Left ventricle myocardium inferior (tissue), 1 donor: ENCODE measurements around the gene WWC2. TPM values are rescaled to one million over a fixed set of nuclear protein-coding genes. Genes with fewer than 3 reads are reported as not detected.

ENCODE experiments used
- DNase-seq: peaks from one replicate; pipeline ENCODE4 v3.0.0-alpha.2; 2020
- H3K27ac ChIP-seq: fragments of 200-600 bp; replicated peaks from 2 replicates; pipeline ENCODE4 v1.8.0; 2021
- H3K27me3 ChIP-seq: fragments of 200-600 bp; 2 replicates; pipeline ENCODE4 v1.8.0; 2021; ENCODE audit warnings: low read depth
- H3K36me3 ChIP-seq: fragments of 200-600 bp; 2 replicates; pipeline ENCODE4 v1.8.0; 2021
- H3K4me1 ChIP-seq: fragments of 200-600 bp; 2 replicates; pipeline ENCODE4 v1.8.0; 2021
- H3K4me3 ChIP-seq: fragments of 200-600 bp; 2 replicates; pipeline ENCODE4 v1.8.0; 2021; ENCODE audit warnings: mild to moderate bottlenecking, moderate library complexity
- H3K9me3 ChIP-seq: fragments of 200-600 bp; replicated peaks from 2 replicates; pipeline ENCODE4 v1.8.0; 2021
- CTCF ChIP-seq: fragments of 200-600 bp; IDR thresholded peaks from 2 replicates; pipeline ENCODE4 v1.8.0; 2021; ENCODE audit warnings: antibody characterized with exemption, mild to moderate bottlenecking, borderline replicate concordance
- intact Hi-C: fragments of 100-400 bp; cut with micrococcal nuclease; formaldehyde crosslinking; loops from one replicate; pipeline ENCODE4 v1.11.0; 2022
- total RNA-seq: library from RNA; stranded (reverse); fragmentation: NEBNext Ultra II Directional; extraction: Animal tissue kit (Norgen Biotek cat#: 25700); gene quantifications from one replicate; pipeline ENCODE4 v1.2.1, GENCODE V29; 2021
- donor health status: DM: no; HTN: yes; CAD: no; lungs with severe emphysema.

The WWC2 gene
- total RNA-seq, 1 donor from 2014 or later: 42.3 TPM

DNA sequence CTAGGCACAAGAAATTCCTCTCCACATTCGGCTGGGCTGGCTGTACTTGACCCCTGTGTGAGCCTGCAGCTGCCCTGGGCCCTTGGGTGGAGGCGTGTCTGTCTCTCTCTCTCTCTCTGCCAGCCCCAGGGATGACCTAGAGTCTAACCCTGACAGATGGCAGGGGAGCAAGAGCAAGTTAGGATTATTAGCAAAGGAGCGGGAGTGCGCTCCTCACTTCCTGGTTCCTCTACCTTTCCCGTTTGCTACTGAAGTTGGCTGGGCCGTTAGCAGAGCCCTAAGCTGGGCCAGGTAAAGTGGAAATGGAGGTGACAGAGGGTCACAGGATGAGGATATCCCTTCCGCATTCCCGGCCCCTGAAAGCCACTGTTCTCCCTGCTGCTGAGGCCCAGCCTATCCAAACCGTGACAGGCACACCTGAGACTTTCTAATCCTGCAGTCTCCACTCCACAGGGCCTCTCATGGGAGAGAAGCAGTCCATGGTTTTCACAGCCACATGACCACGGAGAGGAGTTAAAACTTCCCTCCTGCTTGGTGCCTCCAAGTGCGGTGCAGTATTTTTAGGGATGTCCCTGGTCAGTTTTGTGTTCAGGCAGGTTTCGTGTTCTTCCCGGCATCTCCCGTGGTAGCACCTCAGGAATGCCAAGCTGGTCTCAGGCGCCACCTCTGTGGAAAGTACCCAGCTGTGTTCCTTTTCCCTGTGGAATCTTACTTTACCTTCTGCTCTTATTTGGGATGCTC is 141.7 kb downstream of the WWC2 start:
- DNase-seq: no peak

GRCh38 chr4:183241322-183241640 is 142.2 kb downstream of the WWC2 start:
- Histone ChIP-seq H3K4me1 (peaks cover 18% of the 10 kb centered on the region), H3K27ac (no peak overlapping the region), H3K9me3 (peaks cover 8% of the 10 kb centered on the region), H3K4me3 (no peak overlapping the region), H3K27me3 (no peaks in the 10 kb centered on the region), H3K36me3 (peaks cover 14% of the 10 kb centered on the region)
- DNase-seq: no peak
- TF ChIP-seq CTCF: no peak
- intact Hi-C loops: no loop called here

More for the DNA sequence above, 141.7 kb downstream of the WWC2 start:
- intact Hi-C loops: no loop called here
- Histone ChIP-seq H3K9me3 (peaks cover 10% of the 10 kb centered on the region), H3K27me3 (no peaks in the 10 kb centered on the region), H3K27ac (no peak overlapping the region), H3K36me3 (peaks cover 10% of the 10 kb centered on the region), H3K4me1 (peaks cover 18% of the 10 kb centered on the region), H3K4me3 (no peak overlapping the region)
- no peak for TF ChIP-seq CTCF

DNA sequence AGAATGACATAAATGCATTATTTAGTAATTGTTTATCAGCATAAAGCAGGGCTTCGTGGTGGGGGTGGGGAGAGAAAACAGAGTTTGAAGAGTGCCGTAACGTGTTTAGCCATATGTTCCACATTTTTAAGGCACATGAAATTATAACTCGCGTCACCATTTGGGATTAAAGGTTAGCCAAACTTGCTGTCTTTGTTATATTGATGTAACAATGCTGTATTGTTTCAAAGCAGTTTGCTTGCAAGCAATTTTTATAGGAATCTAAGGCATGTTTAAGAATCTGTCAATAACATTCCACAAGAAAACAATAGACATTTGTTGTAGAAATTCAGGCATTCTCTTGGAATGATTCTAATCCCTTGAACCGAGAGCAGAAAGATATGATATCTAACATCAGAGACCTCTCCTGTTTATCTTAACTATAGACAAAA is 142.7 kb downstream of the WWC2 start:
- Histone ChIP-seq H3K27me3 (no peaks in the 10 kb centered on the region), H3K36me3 (peaks cover 12% of the 10 kb centered on the region), H3K9me3 (peaks cover 3% of the 10 kb centered on the region), H3K4me3 (no peak overlapping the region), H3K4me1 (peaks cover 18% of the 10 kb centered on the region), H3K27ac (no peak overlapping the region)
- no peak for TF ChIP-seq CTCF
- intact Hi-C loops: no loop called here
- no peak for DNase-seq

- H3K9me3 ChIP-seq: no peaks in the 10 kb centered on the region
- H3K36me3 ChIP-seq: peaks cover 15% of the 10 kb centered on the region
- H3K27me3 ChIP-seq: no peaks in the 10 kb centered on the region
- no peak overlapping the region for H3K4me3 ChIP-seq
- no peak overlapping the region for H3K27ac ChIP-seq
- DNase-seq: no peak
- no peak for TF ChIP-seq CTCF
- H3K4me1 ChIP-seq: peaks cover 18% of the 10 kb centered on the region
- intact Hi-C loops: no loop called here
Observed at GRCh38 chr4:183242291-183242690, 143.2 kb downstream of the WWC2 start.

DNA sequence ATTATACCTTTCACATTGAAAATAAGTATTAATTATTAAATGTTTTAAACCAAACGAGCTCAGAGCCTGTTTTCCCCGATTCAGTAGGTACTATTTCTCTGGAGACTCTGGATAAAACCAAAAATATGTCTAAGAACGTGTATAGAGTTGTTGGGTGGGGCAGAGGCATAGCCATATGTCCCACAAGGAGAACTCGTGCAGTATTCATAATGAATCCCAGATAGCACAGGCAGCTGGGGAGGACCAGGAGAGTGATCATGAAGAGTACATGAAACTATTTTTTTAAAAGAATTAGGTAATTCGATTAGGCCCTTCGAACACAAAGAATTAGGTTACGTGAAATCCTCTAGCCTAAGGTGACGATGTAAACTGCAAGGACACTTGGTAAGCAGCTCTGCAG is 145.0 kb downstream of the WWC2 start:
- Histone ChIP-seq H3K27me3 (no peaks in the 10 kb centered on the region), H3K4me1 (peaks cover 18% of the 10 kb centered on the region), H3K4me3 (no peak overlapping the region), H3K36me3 (peaks cover 15% of the 10 kb centered on the region), H3K9me3 (no peaks in the 10 kb centered on the region), H3K27ac (no peak overlapping the region)
- DNase-seq: no peak
- intact Hi-C loops: no loop called here
- TF ChIP-seq CTCF: no peak
